Stimulated activated naive CD8-positive, alpha-beta T cell treated with anti-CD3 and anti-CD28 coated beads, Interleukin-15, Interleukin-2, amounts not matched to agents 100 ng/mL and 50 ng/mL, for 24 hours (primary cell): ENCODE results near the gene PAM16.

ENCODE experiments used
- H3K27ac Mint-ChIP-seq: one replicate; pipeline ENCODE4 v1.8.0; 2021; ENCODE audit warnings: mild to moderate bottlenecking, mixed read lengths
- H3K27me3 Mint-ChIP-seq: one replicate; pipeline ENCODE4 v1.8.0; 2021; ENCODE audit warnings: mixed read lengths
- H3K36me3 Mint-ChIP-seq: one replicate; pipeline ENCODE4 v1.8.0; 2021; ENCODE audit warnings: low read depth, mixed read lengths
- H3K4me1 Mint-ChIP-seq: one replicate; pipeline ENCODE4 v1.8.0; 2021; ENCODE audit warnings: low read depth, mixed read lengths
- H3K4me3 Mint-ChIP-seq: one replicate; pipeline ENCODE4 v1.8.0; 2021; ENCODE audit warnings: mild to moderate bottlenecking, mixed read lengths
- H3K9me3 Mint-ChIP-seq: one replicate; pipeline ENCODE4 v1.8.0; 2021; ENCODE audit warnings: mixed read lengths

The PAM16 gene

GRCh38 chr16:4367393-4367856 lies 16.3 kb upstream of the PAM16 start:
- Mint-ChIP-seq H3K27me3 (no peaks in the 10 kb centered on the region), H3K36me3 (peaks cover 12% of the 10 kb centered on the region)

GRCh38 chr16:4366016-4366415 lies 14.9 kb upstream of the PAM16 start:
- no peaks in the 10 kb centered on the region for H3K4me1 Mint-ChIP-seq
- H3K36me3 Mint-ChIP-seq, result peaks cover 12% of the 10 kb centered on the region
- H3K9me3 Mint-ChIP-seq, result no peaks in the 10 kb centered on the region
- H3K27ac Mint-ChIP-seq, result no peak overlapping the region
- H3K27me3 Mint-ChIP-seq, result no peaks in the 10 kb centered on the region
- H3K4me3 Mint-ChIP-seq, result no peak overlapping the region

More at GRCh38 chr16:4367393-4367856, 16.3 kb upstream of the PAM16 start:
- H3K4me3 Mint-ChIP-seq, result no peak overlapping the region
- H3K27ac Mint-ChIP-seq, result peak overlapping the region; percentile 75
- no peaks in the 10 kb centered on the region for H3K4me1 Mint-ChIP-seq
- H3K9me3 Mint-ChIP-seq, result no peaks in the 10 kb centered on the region

GRCh38 chr16:4365615-4366014 lies 14.5 kb upstream of the PAM16 start:
- Mint-ChIP-seq H3K9me3 (no peaks in the 10 kb centered on the region), H3K36me3 (peaks cover 12% of the 10 kb centered on the region), H3K27ac (no peak overlapping the region), H3K4me1 (no peaks in the 10 kb centered on the region), H3K4me3 (no peak overlapping the region), H3K27me3 (no peaks in the 10 kb centered on the region)

GRCh38 chr16:4365014-4365406 lies 13.9 kb upstream of the PAM16 start:
- H3K27me3 Mint-ChIP-seq, result no peaks in the 10 kb centered on the region
- no peak overlapping the region for H3K4me3 Mint-ChIP-seq
- H3K27ac Mint-ChIP-seq, result no peak overlapping the region
- H3K4me1 Mint-ChIP-seq, result no peaks in the 10 kb centered on the region
- no peaks in the 10 kb centered on the region for H3K9me3 Mint-ChIP-seq
- peaks cover 12% of the 10 kb centered on the region for H3K36me3 Mint-ChIP-seq

- Mint-ChIP-seq H3K27me3 (no peaks in the 10 kb centered on the region), H3K4me3 (no peak overlapping the region), H3K4me1 (no peaks in the 10 kb centered on the region), H3K9me3 (no peaks in the 10 kb centered on the region), H3K36me3 (peaks cover 12% of the 10 kb centered on the region), H3K27ac (no peak overlapping the region)
Observed at GRCh38 chr16:4364196-4365013, 13.3 kb upstream of the PAM16 start.

DNA sequence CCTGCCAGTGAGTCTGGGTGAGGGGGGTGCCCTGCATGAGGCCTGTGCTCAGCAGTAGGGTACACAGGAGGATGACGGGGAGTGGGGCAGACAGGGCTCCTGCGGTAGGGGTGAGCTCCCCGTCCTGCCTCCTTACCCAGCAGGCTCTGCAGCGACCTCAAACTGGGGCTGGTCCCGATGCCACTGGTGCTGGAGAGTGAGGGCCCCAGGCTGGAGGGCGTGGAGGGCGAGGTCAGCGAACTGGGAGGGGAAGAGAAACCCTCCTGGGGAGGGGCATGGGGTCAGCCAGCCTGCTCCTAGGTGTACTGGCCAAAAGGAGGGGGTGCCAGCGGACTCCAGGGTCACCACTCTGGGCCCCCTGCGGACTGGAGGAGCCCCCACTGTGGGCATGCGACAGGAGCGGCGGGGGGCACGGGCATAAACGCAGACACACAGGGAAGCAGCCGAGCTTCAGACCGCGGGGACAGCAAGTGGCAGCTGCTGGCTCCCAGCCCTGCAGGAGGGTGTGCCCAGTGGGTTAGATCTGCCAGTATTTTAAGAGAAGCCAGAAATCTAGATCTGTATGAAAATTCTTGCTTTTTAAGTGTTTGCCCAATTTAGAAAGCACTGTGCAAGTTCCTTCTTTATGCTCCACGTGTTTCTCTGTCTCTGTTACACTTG lies 11.5 kb upstream of the PAM16 start:
- no peak overlapping the region for H3K27ac Mint-ChIP-seq
- H3K27me3 Mint-ChIP-seq, result no peaks in the 10 kb centered on the region
- H3K4me3 Mint-ChIP-seq, result no peak overlapping the region
- H3K9me3 Mint-ChIP-seq, result no peaks in the 10 kb centered on the region
- H3K4me1 Mint-ChIP-seq, result no peaks in the 10 kb centered on the region
- peaks cover 14% of the 10 kb centered on the region for H3K36me3 Mint-ChIP-seq

DNA sequence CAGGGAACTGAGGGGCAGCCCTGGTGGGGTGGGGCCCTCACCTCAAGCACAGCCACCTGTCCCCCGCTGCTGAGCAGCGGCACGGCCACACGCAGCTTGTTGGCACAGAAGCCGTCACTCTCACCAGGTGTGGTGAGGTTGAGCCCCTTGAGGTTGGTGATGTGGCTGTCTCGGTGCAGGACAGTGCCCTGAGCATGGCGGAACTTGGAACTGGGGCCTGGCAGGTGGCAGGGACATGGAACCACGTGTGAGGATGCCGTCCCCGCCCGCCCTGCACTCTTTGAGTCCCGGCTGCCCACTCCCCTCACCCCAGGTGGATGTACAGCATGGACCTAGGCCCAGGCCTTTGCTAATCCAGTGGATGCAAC lies 10.8 kb upstream of the PAM16 start:
- Mint-ChIP-seq H3K27me3 (no peaks in the 10 kb centered on the region), H3K9me3 (no peaks in the 10 kb centered on the region), H3K27ac (no peak overlapping the region), H3K36me3 (peaks cover 8% of the 10 kb centered on the region), H3K4me3 (no peak overlapping the region), H3K4me1 (no peaks in the 10 kb centered on the region)

DNA sequence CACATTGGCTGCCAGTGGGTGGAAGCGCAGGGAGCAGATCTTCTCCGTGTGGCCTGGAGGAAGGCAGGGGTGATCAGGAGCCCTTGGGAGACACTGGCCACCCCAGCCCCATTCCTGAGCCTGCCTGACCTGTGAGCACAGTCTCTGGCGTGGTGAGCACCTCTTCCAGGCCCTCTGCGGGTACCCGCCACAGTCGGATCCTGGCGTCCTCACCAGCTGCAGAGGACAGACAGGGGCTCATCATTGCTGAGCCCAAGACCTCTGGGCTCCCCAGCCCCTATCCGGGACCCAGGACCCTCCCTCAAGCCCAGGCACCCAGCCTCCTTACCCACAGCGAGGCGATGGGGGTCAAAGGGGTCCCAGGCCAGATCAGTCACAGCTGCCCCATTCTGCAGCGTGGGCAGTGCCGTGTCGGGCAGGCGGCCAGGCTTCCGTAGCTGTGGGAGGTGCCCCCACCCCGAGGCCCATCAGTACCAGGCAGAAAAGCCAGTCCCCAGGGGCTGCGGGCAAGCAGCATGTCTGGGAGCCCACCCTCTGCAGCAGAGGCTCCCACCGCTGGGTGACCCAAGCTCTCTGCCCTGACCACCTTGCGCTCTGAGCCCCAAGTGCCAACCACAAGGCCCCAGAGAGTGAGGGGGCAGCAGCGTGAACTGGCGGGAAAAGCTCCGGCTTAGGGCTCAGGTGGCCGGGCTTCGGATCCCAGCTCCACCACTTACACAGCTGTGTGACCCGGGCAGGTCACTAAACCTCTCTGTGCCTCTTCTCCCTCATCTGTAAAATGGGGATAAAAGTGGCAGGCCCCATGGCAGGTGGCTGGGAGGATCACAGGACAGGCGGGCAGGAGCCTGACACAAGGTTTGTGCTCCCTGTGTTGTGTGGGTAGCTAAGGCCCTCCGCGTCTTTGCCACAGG lies 10.2 kb upstream of the PAM16 start:
- Mint-ChIP-seq H3K4me1 (no peaks in the 10 kb centered on the region), H3K27me3 (no peaks in the 10 kb centered on the region), H3K4me3 (no peak overlapping the region), H3K27ac (no peak overlapping the region), H3K36me3 (peaks cover 8% of the 10 kb centered on the region), H3K9me3 (no peaks in the 10 kb centered on the region)

DNA sequence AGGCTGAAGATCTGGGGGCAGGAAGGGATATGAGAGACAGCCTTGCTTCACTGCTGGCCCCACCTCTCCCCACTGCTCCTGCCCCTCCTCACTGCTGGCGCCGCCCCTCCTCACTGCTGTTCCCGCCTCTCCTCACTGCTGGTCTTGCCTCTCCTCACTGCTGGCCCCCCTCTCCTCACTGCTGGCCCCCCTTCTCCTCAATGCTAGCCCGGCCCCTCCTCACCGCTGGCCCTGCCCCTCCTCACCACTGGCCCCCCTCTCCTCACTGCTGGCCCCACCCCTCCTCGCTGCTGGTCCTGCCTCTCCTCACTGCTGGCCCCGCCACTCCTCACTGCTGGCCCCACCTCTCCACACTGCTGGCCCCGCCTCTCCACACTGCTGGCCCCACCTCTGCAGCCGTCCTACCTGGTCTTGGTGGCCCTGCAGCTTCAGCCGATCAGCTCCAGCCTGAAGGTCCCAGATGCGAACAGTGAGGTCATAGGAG lies 9.5 kb upstream of the PAM16 start:
- no peaks in the 10 kb centered on the region for H3K27me3 Mint-ChIP-seq
- no peaks in the 10 kb centered on the region for H3K4me1 Mint-ChIP-seq
- H3K27ac Mint-ChIP-seq, result no peak overlapping the region
- H3K4me3 Mint-ChIP-seq, result no peak overlapping the region
- H3K9me3 Mint-ChIP-seq, result no peaks in the 10 kb centered on the region
- peaks cover 8% of the 10 kb centered on the region for H3K36me3 Mint-ChIP-seq

DNA sequence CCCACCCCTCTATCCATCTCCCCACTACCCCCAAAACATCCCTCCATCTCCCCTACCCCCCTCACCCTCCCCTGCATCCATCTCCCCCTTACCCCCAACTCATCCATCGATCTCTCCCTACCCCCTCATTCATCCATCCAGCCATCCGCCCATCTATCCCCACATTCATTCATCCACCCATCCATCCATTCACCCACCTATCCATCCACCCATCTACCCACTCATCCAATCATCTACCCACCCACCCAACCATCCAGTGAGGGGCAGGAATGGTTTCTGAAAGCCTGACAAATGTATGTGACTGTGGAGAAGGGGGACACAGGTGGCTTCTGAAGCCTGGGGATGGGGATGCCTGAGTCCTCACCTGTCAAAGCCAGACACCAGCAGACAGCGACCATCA lies 8.8 kb upstream of the PAM16 start:
- H3K9me3 Mint-ChIP-seq, result no peaks in the 10 kb centered on the region
- no peaks in the 10 kb centered on the region for H3K4me1 Mint-ChIP-seq
- no peak overlapping the region for H3K4me3 Mint-ChIP-seq
- H3K27ac Mint-ChIP-seq, result no peak overlapping the region
- peaks cover 8% of the 10 kb centered on the region for H3K36me3 Mint-ChIP-seq
- no peaks in the 10 kb centered on the region for H3K27me3 Mint-ChIP-seq

- Mint-ChIP-seq H3K36me3 (peaks cover 8% of the 10 kb centered on the region), H3K27me3 (no peaks in the 10 kb centered on the region), H3K27ac (no peak overlapping the region), H3K9me3 (no peaks in the 10 kb centered on the region), H3K4me1 (no peaks in the 10 kb centered on the region), H3K4me3 (no peak overlapping the region)
Observed at GRCh38 chr16:4358831-4359561, 7.9 kb upstream of the PAM16 start.

- H3K4me1 Mint-ChIP-seq, result no peaks in the 10 kb centered on the region
- H3K27me3 Mint-ChIP-seq, result no peaks in the 10 kb centered on the region
- H3K36me3 Mint-ChIP-seq, result peaks cover 8% of the 10 kb centered on the region
- H3K27ac Mint-ChIP-seq, result no peak overlapping the region
- H3K4me3 Mint-ChIP-seq, result no peak overlapping the region
- H3K9me3 Mint-ChIP-seq, result no peaks in the 10 kb centered on the region
Observed at GRCh38 chr16:4358236-4358635, 7.1 kb upstream of the PAM16 start.

GRCh38 chr16:4356820-4357219 lies 5.7 kb upstream of the PAM16 start:
- Mint-ChIP-seq H3K4me1 (peaks cover 2% of the 10 kb centered on the region), H3K4me3 (no peak overlapping the region), H3K27ac (no peak overlapping the region), H3K36me3 (peaks cover 4% of the 10 kb centered on the region), H3K9me3 (no peaks in the 10 kb centered on the region), H3K27me3 (no peaks in the 10 kb centered on the region)
